Retinal pigment epithelial cell (primary cell): ENCODE measurements around the gene MRTFB.
A peak's percentile ranks its signal among the peaks of the same experiment; 100 is the strongest.
"Not testable (repeated sequence)": the region's sequence is repeated elsewhere in the genome, so short reads cannot be mapped to it uniquely, and the experiment has no call there.

Experiments
- DNase-seq: peaks from one replicate; pipeline ENCODE4 v3.0.0-alpha.2; 2010; ENCODE audit warnings: low read depth
- H3K4me3 ChIP-seq: 2 replicates; pipeline ENCODE4 v1.5.1; 2011; ENCODE audit warnings: mild to moderate bottlenecking, low read length, control low read depth, moderate library complexity
- CTCF ChIP-seq: conservative IDR thresholded peaks from 2 replicates; pipeline ENCODE4 v1.5.1; 2011; ENCODE audit warnings: low read depth, low read length, control low read depth, inconsistent platforms

MRTFB gene

GRCh38 chr16:14182999-14183398 lies 111.9 kb downstream of the MRTFB start:
- no peak for DNase-seq
- TF ChIP-seq CTCF = no peak
- no peak overlapping the region for H3K4me3 ChIP-seq

GRCh38 chr16:14183962-14184361 lies 112.8 kb downstream of the MRTFB start:
- not testable (repeated sequence) for H3K4me3 ChIP-seq, DNase-seq

- H3K4me3 ChIP-seq = peak overlapping the region; percentile 45
- DNase-seq = peak; percentile 7
- peak; percentile 62 for TF ChIP-seq CTCF
Measured at GRCh38 chr16:14186007-14186794, 115.1 kb downstream of the MRTFB start.

- no peak for TF ChIP-seq CTCF
- peak overlapping the region; percentile 45 for H3K4me3 ChIP-seq
- DNase-seq = no peak
Measured at GRCh38 chr16:14186795-14187221, 115.7 kb downstream of the MRTFB start.

- TF ChIP-seq CTCF = no peak
- DNase-seq = no peak
- no peak overlapping the region for H3K4me3 ChIP-seq
Measured at GRCh38 chr16:14187517-14188338, 116.6 kb downstream of the MRTFB start.

- TF ChIP-seq CTCF = no peak
- DNase-seq = no peak
- H3K4me3 ChIP-seq = no peak overlapping the region
Measured at GRCh38 chr16:14193316-14193871, 122.3 kb downstream of the MRTFB start.

- no peak overlapping the region for H3K4me3 ChIP-seq
- no peak for DNase-seq
- no peak for TF ChIP-seq CTCF
Measured at GRCh38 chr16:14194721-14195120, 123.6 kb downstream of the MRTFB start.
